DMS53 treated with DMSO at 0.1 percent for 48 hours (cell line): Measurements from ENCODE around the gene GNAT1.

Source experiments
- DNase-seq: peaks from one replicate; lab custom pipeline; 2025; ENCODE audit not compliant: unreplicated experiment; lab: John Stamatoyannopoulos, UW

The GNAT1 gene

DNA sequence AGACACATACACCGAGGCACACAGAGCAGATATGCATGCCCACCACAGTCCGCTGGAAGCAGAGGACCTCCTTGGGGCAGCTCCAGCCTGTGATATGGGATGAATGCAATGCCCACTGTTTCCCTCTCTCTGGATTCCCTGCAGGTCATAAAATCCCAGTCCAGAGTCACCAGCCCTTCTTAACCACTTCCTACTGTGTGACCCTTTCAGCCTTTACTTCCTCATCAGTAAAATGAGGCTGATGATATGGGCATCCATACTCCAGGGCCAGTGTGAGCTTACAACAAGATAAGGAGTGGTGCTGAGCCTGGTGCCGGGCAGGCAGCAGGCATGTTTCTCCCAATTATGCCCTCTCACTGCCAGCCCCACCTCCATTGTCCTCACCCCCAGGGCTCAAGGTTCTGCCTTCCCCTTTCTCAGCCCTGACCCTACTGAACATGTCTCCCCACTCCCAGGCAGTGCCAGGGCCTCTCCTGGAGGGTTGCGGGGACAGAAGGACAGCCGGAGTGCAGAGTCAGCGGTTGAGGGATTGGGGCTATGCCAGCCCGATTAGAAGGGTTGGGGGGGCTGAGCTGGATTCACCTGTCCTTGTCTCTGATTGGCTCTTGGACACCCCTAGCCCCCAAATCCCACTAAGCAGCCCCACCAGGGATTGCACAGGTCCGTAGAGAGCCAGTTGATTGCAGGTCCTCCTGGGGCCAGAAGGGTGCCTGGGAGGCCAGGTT lies at the start of gene GNAT1:
Gene GNAT1 (plus strand): TSS at position 675 of the 725 bp plus-strand sequence. CDS start 116 bp downstream, outside the sequence.
- DNase-seq, result no peak

- DNase-seq, result no peak
These were observed 45.0 kb upstream of the GNAT1 start for GRCh38 chr3:50146316-50146901.

DNA sequence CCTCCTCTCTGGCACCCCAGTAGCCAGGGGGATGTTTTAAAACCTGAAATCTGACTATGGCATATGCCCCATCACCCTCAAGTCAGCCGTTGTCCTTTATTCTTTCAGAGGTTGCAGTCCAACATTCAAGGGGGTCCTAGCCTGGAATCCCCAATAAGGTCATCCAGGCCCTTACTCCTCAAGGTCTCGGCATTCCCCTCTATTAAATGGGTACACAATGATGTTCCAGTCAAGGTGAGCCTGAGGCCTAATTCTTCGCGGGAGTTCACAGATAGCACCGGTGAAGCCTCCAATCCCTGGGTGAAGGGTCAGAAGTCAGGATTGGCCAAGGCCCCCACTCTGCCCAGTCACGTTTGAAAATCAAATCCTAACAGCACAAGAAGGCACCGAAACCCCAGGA lies 44.4 kb upstream of the GNAT1 start:
- no peak for DNase-seq

DNA sequence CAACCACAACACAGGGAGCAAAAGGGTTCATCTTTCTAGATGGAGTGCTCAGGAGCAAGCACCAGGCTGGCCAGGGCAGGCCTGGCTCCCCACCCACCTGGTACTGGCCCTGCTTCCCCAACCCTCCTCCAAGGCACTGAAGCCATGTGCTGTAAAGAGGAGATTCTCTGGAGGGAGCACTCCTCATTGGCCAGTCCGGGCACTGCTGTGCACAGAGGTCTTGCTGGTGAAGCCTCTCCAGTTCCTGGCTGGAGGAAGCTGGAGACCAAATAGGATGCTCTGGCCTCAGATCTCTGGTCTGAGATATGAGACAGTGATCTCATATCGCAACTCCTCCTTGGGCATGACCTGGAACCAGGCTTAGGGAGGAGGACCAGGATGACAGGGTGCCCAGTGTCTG lies 44.0 kb upstream of the GNAT1 start:
- no peak for DNase-seq

DNA sequence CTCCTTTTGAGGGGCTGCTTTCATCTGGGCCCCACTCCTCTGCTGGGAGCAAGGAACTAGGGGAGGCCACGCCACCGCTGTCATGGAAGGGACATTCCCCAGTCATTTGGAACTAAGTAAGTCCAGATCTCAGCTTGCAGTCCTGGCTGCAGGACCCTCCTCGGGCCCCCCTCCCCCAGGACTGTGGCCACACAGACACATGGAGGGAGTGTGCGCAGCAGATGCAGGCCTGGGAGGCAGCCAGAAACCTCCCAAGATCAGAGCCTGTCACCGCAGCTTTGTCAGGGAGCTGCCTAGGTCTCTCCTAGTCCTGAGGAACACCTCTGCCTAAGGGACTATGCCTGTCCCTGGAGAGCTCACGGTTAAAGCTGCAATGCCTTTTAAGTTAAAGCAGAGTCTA lies 43.5 kb upstream of the GNAT1 start:
- DNase-seq, result no peak

DNA sequence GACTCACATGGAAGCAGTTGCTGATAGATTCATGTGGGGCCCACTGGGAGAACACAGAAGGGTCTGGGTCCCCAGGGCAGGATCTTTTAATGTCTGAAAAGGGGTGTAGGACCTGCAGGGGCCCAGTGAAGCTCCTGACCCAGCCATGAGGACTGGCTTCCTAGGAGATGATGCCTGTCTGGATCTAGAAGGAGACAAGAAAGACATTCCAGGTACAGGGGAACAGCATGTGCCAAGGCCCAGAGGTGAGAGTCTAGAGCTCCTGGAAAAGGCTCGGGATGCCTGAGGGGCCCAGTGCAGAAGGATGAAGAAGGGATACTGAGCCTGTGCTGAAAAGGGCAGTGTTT lies 41.0 kb upstream of the GNAT1 start:
- DNase-seq, result no peak

- no peak for DNase-seq
These were observed 40.3 kb upstream of the GNAT1 start for GRCh38 chr3:50150863-50151686.

DNA sequence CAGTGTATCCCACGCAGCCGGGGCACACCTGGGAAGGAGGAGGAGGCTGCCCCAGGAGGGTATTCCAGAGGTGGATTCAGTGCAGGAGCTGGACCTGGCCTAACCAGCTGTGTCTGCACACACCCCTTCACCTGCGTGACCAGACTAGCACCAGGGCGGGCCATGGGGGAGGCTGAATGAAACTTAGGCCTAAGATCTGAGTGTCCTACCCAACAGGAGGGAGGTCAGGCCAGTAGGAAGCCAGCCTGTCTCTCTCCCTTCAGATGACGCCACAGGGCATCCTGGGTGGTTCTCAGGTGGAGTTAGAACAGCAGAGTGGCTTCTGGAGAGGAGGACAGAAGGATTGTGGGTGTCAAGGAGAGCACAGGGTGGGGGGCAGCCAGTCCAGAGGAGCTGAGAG lies 39.7 kb upstream of the GNAT1 start:
- no peak for DNase-seq

DNA sequence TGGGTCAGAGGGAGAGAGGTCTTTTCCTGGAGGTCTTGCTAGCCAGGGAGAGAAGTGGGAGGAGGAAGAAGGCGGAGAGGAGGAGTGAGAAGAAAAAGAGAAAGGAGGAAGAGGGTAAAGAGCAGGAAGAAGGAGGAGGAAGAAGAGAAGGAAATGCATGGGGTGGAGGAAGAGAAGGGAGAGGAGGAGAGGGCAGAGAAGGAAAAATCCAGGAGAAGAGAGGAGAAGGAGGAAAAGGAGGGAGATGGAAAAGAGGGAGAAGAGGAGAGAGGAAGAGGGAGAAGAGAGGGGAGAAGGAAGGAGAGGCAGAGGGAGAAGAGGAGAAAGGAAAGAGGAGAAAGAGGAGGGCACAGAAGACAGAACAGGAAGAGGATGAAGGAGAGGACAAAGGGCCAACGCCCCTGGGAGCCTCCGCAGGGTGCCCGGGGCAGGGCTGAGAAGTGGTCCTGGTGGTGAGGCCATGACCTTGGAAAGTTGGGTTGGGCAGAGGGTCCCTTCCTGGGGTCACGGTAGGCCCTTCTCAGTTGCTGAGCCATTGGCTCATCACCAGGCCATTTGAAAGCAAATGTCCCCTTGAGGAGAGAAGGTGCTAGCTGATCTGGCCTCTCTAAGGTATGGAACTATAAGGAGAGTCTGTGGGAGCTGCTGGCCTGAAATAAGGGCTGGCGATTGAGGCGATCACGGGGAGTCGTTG lies 37.5 kb upstream of the GNAT1 start:
- DNase-seq, result no peak

- no peak for DNase-seq
These were observed 37.0 kb upstream of the GNAT1 start for GRCh38 chr3:50154476-50154839.

DNA sequence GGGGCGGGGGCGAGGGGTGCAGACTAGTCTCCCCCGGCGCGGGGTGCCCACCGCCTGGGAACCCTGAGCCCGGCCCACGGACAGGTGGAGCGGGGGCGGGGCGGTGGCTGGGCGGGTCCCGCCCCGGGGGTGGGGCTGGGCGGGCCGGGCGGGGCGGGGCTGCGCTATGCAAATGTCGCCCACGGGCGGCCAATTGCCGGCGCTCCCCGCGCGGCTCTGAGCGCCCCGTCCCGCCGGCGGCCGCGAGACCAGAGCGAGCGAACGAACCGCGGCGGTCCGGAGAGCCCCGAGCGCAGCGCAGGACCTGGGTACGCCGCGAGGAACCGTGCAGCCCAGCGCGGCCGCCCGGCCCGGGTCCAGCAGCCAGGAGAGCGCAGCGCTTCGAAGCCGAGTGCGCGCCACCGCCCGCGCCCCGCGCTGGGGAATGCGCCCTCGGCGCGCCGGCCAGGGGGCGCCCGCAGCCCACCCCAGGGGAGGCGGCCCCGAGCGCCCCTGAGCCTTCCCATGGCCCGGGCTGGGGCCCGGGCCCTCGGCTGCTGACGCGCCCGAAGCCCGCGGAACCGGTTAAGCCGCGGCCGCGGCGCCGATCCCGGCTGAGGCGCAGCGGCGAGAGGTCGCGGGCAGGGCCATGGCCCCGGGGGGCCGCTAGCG lies 36.4 kb upstream of the GNAT1 start, which contains the start of gene SEMA3F:
Gene SEMA3F (plus strand): TSS at position 485 of the 651 bp plus-strand sequence. CDS start 4,299 bp downstream, outside the sequence.
- DNase-seq, result no peak

DNA sequence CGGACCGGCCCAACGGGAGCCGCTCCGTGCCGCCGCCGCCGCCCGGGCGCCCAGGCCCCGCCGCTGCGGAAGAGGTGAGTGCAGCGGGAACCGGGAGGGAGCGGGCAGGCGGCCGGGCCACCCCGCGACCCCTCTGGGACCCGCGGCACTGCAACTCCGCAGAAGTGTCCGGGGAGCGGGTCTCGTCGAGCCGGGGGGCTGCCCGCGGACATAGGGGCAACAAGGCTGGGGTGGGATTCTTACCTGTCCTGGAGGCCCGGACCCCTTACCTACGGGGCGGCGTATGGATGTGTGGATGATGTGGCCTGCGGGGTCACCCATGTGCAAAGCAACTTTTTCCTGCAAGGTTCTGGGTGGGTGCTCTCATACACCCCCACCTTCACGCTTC lies 35.9 kb upstream of the GNAT1 start:
- DNase-seq, result no peak

- no peak for DNase-seq
These were observed 35.5 kb upstream of the GNAT1 start for GRCh38 chr3:50155891-50156290.

GRCh38 chr3:50156549-50157493 lies 34.6 kb upstream of the GNAT1 start:
- DNase-seq, result no peak

GRCh38 chr3:50157827-50158529 lies 33.4 kb upstream of the GNAT1 start:
- no peak for DNase-seq

DNA sequence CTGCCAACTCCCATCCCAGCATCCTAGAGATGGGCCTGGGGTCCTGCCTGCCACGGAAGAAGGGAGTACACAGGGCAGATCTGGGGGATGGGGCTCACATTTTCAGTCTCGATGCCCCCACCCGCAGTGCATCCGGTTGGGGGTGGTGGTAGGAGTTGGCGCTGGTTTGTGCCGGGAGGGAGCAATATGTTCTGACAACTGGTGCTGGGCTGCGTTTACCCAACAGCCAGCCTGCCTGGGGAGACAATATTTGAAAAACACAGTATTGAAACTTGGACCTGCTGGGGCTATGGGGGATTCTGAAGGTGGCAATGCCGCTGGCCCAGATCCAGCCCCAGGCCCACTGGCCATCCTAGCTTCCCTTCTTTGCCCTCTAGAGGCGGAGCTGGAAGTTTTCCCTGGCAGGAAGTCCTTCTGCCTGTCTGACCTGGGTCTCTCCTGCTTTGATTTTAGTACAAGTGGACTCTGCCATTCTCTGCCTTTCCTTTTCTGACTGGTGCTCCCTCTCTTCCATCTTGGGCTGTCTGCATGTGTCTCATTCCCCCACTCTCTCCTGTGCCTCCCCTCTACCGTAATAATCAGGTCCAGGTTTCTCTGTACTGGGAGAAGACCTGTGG lies 32.8 kb upstream of the GNAT1 start:
- DNase-seq, result no peak

DNA sequence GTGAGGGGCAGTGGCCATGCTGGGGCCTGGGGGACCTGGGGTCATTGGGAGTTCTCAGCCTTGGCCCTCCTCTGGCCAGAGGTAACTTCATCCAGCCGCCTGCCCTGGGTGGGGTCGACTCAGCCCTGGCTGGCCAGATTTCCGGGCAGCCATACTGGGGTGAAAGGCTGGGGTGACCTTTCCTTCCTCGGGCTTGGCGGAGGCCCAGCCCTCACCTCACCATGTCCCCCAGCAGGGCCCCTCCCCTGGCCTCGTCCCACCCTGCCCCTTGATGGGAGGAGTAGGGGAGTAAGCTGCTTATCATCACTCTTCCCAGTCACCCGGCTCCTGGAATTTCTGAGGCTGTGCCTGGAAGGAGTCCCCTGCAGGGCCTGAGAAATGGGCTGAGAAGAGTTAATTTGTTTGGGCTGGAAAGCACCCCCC lies 30.8 kb upstream of the GNAT1 start:
- DNase-seq, result no peak

DNA sequence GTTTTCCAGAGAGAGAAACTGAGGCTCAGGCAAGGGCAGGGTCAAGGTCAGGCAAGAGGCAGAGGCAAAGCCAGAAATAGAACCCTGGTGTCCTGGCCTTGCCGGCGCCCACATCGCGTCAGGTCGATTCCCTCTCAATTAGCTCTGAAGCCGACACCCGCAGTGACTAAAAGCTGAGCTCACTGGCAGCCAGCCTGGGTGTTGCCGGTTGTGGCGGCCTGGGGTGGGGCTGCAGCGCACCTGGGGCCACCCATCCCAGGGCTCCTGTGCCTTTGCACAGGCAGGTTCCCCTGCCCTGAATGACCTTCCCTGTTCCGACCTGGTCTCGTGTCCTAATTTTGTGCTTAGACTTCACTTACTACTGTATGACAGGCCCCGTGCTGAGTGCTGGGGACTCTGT lies 30.1 kb upstream of the GNAT1 start:
- no peak for DNase-seq
